Fibroblast of the aortic adventitia (primary cell): ENCODE data around the gene UNC5CL. TPM values are rescaled to one million over a fixed set of nuclear protein-coding genes. Genes with fewer than 3 reads are reported as not detected.

Source experiments
- DNase-seq: peaks from one replicate; pipeline ENCODE4 v3.0.0-alpha.2; 2010; ENCODE audit warnings: low read depth
- H3K4me3 ChIP-seq: 2 replicates; pipeline ENCODE4 v1.5.1; 2011; ENCODE audit warnings: low read depth, mild to moderate bottlenecking, control low read depth, low read length, moderate library complexity
- total RNA-seq: library from RNA; depleted of rRNA; stranded (reverse); fragments of >200 nt; gene quantifications from 2 replicates; pipeline ENCODE4 v1.2.3, GENCODE V29; 2012; ENCODE audit warnings: low replicate concordance
- TF ChIP-seq, protein P1 (sequence below): IDR thresholded peaks from 2 replicates; pipeline ENCODE4 v1.5.1; 2011; ENCODE audit warnings: mild to moderate bottlenecking, low read length, control low read depth, inconsistent platforms; ENCODE audit not compliant: insufficient read depth

UNC5CL gene
- total RNA-seq, 1 donor, result not detected

GRCh38 chr6:41033776-41034175 is 5.2 kb downstream of the UNC5CL start:
- DNase-seq, result no peak
- no peak overlapping the region for H3K4me3 ChIP-seq
- TF ChIP-seq, protein P1, sequence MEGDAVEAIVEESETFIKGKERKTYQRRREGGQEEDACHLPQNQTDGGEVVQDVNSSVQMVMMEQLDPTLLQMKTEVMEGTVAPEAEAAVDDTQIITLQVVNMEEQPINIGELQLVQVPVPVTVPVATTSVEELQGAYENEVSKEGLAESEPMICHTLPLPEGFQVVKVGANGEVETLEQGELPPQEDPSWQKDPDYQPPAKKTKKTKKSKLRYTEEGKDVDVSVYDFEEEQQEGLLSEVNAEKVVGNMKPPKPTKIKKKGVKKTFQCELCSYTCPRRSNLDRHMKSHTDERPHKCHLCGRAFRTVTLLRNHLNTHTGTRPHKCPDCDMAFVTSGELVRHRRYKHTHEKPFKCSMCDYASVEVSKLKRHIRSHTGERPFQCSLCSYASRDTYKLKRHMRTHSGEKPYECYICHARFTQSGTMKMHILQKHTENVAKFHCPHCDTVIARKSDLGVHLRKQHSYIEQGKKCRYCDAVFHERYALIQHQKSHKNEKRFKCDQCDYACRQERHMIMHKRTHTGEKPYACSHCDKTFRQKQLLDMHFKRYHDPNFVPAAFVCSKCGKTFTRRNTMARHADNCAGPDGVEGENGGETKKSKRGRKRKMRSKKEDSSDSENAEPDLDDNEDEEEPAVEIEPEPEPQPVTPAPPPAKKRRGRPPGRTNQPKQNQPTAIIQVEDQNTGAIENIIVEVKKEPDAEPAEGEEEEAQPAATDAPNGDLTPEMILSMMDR, result no peak

DNA sequence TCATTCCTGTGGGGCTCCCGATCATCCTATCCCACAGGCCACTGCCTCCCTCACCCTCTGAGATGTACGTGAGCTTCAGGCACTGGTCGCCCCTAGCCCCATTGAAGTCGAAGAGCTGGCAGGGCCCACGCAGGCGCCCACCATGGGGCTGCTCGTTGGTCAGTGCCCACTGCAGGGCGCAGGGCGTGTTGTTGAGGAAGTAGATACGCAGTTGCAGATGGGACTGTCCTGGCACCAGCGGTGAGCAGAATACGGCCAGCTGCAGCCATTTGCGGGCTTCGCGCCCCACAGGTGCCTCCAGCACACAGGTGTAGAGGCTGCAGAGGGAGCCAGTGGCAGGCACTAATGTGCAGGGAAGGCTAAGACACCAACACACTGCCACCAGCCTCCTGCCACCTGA is 6.2 kb downstream of the UNC5CL start:
- no peak overlapping the region for H3K4me3 ChIP-seq
- TF ChIP-seq, protein P1, result no peak
- no peak for DNase-seq

DNA sequence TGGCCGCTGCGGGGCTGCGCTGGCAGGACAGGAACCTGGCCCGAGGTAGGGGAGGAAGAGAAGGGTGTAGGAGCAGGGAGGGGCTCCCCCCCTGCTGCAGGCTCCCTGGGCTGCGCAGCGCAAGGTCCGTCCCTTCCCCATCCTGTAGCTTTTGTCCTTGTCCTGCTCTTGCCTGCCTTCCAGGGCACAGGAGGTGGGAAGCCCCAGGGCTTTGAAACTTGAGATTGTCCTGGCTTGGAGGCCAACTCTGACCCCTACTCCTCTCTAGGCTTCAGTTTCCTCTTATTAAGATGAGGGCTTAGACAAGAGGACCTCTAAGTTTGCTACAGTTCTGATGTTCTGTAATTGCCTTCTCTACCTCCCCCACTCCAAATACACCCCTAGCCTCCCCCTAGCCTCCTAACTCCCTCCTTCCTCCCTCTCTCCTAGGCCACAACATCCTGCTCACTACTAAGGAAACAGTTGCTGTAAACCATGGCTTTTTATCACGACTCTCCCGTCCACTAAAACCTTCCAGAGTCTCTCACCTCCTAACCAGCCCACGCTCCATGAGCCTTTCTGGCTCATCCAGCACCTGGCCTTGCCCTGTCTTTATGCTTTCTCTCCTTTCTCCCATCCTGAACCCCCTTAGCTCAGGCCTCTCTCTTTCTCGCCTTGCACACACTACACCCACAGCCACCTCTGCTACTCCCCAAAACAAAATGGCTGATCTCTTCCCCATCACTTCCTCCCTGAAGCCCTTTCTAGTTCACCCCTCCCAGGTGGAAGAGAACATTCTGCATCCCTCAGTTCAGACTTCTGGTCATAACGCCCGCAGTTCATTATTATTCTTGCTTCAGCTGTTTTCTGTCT is 10.2 kb downstream of the UNC5CL start:
- TF ChIP-seq, protein P1, result no peak
- peak overlapping the region; percentile 60 for H3K4me3 ChIP-seq
- no peak for DNase-seq

DNA sequence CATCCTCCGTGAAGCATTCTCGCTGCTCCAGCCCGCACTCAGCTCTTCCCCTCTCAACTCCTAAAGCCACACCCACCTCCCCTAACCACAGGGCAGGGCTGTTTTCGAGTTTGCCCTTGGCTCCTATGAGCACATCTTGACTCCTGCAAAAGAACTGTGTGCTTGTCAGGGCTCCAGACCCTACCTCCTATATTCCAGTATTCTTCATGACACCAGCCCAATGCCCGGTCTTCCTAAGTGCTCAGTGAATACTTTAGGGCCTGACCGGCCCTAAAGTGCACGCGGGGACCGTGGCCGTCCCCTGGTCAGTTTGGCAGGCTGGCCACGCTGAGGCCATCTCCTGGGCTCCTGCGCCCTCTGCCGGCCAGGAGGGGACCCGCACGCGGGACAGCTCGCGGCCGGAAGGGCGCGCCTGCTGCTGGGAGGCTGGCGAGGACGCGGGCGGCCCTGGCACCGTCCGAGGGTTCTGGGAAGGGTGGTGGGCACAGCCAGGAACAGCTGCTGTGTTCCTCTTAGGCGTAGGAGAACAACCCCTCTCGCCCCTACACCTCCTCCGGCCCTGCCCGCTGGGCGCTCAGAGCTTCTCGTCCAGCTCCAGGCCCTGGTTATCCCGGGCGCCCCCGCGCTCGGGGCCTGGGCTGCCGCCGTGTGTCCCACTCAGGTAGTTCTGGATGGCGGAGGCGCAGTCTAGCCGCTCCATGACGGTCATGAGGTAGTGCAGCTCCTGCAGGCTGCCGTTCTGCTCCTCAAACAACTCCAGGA is 11.0 kb downstream of the UNC5CL start:
- peak; percentile 62 for DNase-seq
- peak overlapping the region; percentile 60 for H3K4me3 ChIP-seq
- TF ChIP-seq, protein P1, result peak; percentile 82

DNA sequence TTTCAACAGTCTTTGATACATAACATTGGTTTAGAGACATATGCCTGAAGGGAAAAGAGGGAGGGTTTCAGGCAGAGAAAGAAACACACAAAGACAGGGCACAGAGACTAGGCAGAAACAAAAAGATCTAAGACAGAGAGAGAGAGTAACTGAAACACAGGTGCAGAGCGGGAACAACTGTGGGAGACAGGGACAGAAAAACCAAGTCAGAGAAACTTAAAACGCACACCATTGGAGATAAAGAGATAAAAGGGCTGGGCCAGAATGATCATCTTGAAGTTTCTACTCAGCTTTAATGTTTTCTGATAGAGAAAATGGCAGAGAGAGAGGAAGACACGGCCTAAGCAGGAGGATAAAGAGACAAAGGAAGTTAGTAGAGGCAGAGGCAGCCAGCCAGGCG is 11.8 kb downstream of the UNC5CL start:
- H3K4me3 ChIP-seq, result peak overlapping the region; percentile 49
- DNase-seq, result no peak
- TF ChIP-seq, protein P1, result no peak

DNA sequence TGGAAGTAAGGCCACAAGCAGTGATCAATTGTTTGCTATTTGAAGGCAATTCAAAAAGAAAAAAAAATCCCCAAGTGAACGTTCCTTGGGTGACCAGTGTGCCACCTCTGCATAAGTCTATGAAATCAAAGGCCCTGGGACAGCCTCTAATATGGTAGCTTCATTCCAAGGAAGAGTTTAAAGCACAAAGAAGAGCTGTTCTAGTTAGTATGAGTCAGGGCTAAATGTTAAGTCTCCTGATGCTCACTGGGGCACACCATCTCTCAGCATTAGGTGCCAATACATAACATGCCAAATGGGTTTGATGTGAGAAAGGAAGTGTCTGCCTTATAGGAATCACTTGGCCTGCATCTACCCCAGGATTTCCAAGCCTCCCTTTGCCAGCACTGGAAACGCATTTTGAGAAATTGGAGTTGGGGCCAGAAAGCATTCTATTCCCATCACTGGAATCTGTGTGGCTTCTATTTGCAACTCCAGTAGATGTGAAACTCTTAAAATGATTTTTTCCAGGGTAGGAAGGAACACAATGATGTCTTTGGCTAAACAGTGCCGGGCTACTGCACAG is 13.0 kb downstream of the UNC5CL start:
- no peak for DNase-seq
- no peak overlapping the region for H3K4me3 ChIP-seq
- TF ChIP-seq, protein P1, result no peak
